AG20443 (cell line): Measurements from ENCODE around the gene PDE4A.
A peak's percentile ranks its signal among the peaks of the same experiment; 100 is the strongest.
"Not testable (repeated sequence)": the region's sequence is repeated elsewhere in the genome, so short reads cannot be mapped to it uniquely, and the experiment has no call there.

Experiments used
- DNase-seq: peaks from one replicate; pipeline ENCODE4 v3.0.0; 2012; ENCODE audit warnings: low spot score, mixed read lengths

PDE4A gene

DNA sequence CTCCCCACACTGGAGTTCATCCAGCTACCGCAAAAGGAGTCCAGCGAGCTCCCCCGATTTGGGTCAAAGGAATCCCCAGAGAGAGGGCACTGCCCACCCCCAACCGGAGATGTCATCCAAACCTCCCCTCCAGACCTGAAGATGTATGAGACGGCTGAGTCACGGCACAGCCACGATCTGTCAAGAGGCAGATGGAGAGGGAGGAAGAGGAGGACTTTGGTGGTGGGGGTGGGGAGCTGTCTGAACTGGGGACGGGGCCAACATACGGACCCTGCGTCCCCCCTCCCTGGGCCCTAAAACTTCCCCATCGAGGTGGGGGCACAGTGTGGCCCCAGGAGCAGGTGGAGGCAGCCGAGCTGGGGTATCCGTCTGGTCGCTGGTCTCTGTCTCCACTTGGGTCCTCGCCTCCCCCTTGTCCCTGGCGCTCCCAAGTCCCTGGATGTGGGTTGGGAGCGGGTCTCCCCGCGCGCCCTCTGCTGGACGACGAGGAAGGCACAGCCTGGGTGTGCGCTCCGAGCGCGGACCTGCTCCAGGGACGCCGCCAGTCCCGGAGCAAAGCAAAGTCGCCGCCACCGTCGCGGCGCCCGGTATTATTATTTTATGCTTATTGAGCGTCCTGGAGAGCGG, 3.8 kb downstream of the PDE4A start:
- peak; percentile 92 for DNase-seq

DNA sequence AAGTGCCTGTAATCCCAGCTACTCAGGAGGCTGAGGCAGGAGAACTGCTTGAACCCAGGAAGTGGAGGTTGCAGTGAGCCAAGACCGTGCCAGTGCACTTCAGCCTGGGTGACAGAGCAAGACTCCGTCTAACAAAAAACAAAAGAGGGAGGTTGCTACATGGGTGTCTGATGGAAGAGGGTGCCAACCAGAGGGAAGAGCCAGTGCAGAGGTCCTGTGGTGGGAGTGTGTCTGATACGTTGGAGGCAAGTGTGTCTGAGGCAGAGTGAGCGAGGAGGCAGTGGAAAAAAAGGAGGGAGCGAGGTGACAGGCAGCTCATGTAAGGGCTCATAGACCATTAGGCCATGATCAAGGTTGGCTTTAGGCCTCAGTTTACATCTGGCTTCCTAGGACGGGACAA, 6.8 kb downstream of the PDE4A start:
- DNase-seq, result no peak

- DNase-seq, result no peak
Measured at GRCh38 chr19:10428996-10429381, 8.7 kb downstream of the PDE4A start.

GRCh38 chr19:10430505-10431253, 10.3 kb downstream of the PDE4A start:
- DNase-seq, result peak; percentile 96

GRCh38 chr19:10431254-10431942, 11.1 kb downstream of the PDE4A start:
- DNase-seq, result peak; percentile 41

GRCh38 chr19:10431943-10432735, 11.8 kb downstream of the PDE4A start:
- peak; percentile 89 for DNase-seq

GRCh38 chr19:10432736-10433130, 12.4 kb downstream of the PDE4A start:
- DNase-seq, result peak; percentile 6

DNA sequence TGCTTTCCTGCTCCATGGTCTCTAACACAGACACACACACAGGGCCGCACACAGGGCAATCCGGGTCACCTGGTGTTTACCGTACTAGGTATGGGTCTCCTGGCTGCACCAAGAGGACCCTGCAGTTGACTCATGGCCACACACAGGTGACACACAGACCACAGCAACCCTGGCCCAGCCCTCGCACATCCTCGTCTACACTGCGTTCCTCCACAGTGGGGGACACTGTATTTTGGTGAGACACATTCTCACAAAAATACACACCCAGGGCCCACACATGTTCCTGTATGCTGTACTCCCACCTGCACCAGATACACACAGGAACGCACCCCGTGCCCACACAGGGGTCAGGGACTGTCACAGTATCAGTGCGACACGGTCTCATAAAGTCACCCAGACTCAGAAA, 12.8 kb downstream of the PDE4A start:
- DNase-seq, result no peak

- DNase-seq, result no peak
Measured at GRCh38 chr19:10439588-10439987, 19.2 kb downstream of the PDE4A start.

DNA sequence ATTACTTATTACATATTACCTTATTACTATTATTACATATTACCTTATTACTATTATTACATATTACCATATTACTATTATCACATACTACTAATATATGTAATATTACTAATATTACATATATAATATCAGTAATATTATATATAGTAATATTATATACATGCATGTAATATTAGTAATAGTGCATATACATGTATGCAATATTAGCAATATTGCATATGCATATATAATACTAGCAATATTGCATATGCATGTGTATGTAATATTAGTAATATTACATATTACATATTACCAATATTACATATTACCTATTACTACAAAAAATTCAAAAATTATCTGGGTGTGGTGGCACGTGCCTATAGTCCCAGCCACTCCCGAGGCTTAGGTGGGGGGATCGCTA, 22.4 kb downstream of the PDE4A start:
- no peak for DNase-seq

DNA sequence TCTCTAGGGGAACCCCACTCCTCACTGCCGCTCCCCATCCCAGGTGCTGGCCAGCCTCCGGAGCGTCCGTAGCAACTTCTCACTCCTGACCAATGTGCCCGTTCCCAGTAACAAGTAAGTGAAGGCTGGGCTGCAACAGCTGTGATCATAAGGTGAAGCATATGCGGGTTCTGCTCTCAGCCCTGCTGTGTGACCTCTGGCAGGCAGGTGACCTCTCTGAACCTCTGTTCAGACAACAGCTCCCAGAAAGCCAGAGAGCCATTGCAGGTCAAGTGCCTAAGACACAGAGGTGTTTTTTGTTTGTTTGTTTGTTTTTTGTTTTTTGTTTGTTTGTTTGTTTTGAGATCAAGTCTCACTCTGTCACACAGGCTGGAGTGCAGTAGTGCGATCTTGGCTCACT, 28.7 kb downstream of the PDE4A start:
- no peak for DNase-seq

DNA sequence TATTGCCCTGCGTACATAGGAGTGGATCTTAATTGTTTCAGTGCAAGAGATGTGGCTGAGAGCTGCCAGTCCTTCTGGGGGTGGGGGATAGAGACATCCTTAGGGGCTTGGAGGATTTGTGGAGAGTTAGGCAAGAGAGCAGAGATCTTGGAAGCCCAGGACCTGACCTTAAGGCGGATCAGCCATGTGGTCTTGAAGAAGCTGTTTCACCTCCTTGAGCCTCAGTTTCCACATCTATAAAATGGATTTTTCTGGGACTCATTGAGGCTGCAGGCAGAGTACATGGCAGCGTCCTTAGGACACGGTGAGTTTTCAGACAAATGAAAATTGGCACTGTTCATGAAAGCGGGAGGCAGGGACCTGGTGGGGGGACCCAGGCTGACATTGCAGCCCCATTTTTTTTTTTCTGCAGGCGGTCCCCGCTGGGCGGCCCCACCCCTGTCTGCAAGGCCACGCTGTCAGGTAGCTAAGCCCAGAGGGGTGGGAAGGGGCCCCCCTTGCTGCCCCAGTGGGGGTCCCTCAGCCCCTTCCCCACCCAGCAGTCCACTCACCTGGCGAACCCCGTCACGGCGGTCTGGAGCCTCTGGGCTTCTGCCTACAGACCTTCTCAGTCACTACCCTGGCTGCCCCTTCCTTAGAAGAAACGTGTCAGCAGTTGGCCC, 30.0 kb downstream of the PDE4A start:
- no peak for DNase-seq

DNA sequence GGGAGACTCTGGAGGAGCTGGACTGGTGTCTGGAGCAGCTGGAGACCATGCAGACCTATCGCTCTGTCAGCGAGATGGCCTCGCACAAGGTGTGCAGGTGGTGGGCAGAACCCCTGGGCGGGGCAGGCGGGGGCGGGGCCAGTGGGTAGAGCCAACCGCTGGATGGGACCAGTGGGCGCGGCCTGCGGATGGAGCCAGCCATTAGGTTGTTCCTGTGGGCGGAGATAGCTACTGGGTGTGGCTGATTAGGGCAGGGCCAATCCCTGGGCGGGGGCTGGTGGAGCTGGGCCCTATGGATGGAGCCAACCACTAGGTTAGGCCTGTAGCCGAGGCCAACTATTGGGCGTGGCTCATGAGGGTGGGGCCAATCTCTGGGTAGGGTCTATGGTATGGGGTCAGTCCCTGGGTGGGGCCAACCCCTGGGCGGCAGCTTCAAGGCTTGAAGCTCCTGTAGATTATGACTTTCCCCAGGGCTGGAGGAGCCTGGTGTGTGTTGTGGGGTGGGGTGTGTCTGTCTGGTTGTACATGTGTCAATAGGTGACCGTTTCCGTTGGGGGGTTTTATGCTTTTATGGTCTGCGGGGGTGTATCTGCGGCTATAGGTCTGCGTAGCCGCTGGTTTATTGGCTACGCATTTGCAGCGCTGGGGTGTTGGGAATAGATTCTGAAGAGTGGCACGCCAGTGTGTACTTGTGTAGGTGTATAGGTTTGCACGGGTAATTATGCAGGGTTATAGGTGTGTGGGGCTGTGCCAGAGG, 30.7 kb downstream of the PDE4A start:
- peak; percentile 18 for DNase-seq

GRCh38 chr19:10452726-10453618, 32.6 kb downstream of the PDE4A start:
- peak; percentile 9 for DNase-seq

- no peak for DNase-seq
Measured at GRCh38 chr19:10453852-10454251, 33.5 kb downstream of the PDE4A start.

GRCh38 chr19:10454267-10454666, 33.9 kb downstream of the PDE4A start:
- peak; percentile 45 for DNase-seq

GRCh38 chr19:10458733-10459132, 38.4 kb downstream of the PDE4A start:
- not testable (repeated sequence) for DNase-seq

DNA sequence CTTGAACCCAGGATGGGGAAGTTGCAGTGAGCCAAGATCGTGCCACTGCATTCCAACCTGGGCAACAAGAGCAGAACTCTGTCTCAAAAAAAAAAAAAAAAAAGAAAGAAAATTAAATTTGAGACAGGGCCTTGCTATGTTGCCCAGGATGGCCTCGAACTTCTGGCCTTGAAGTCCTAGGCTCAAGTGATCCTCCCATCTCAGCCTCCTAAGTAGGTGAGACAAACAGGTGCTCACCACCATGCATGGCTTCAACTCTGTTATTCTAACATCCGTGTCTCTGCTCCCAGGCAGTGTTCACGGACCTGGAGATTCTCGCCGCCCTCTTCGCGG, 40.3 kb downstream of the PDE4A start:
- no peak for DNase-seq

DNA sequence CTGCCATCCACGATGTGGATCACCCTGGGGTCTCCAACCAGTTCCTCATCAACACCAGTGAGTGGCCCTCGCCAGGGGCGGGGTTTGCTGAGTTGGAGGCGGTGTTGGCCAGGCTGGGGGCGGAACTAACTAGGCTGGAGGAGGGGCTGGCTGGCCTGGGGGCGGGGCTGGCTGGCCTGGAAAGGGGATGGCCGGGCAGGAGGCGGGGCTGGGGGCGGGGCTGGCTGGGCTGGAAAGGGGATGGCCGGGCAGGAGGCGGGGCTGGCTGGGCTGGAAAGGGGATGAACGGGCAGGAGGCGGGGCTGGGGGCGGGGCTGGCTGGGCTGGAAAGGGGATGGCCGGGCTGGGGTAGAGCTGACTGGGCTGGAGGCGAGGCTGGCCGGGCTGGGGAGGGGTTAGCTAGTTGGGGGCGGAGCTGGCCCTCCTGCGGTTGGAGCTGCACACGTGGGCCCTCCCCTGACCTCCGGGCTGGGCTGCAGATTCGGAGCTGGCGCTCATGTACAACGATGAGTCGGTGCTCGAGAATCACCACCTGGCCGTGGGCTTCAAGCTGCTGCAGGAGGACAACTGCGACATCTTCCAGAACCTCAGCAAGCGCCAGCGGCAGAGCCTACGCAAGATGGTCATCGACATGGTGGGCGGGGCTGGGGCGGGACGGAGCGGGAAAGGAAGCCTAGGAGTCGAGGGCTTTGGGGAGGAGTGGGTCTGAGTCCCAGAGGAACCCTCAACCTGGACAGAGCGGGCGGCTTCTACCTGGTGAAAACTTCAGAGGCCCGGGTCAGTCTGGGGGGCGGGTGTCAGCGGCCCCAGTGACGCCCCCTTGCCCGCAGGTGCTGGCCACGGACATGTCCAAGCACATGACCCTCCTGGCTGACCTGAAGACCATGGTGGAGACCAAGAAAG, 41.0 kb downstream of the PDE4A start:
- peak; percentile 97 for DNase-seq
